A673 (cell line): ENCODE results near the gene ZSWIM8.

Source experiments
- CTCF ChIP-seq: fragments of 300-800, 200-600 bp; sonication (generic); conservative IDR thresholded peaks from 2 replicates; pipeline ENCODE4 v1.5.1; 2017; ENCODE audit warnings: low read depth, mild to moderate bottlenecking, antibody characterized with exemption, low read length, moderate library complexity, mixed read lengths
- EZH2 ChIP-seq: fragments of 200-600 bp; sonication (generic); IDR thresholded peaks from 2 replicates; pipeline ENCODE4 v1.6.1; 2017; ENCODE audit warnings: borderline replicate concordance, low read depth, mild to moderate bottlenecking, mixed read lengths, antibody characterized with exemption, low read length; ENCODE audit not compliant: poor library complexity, severe bottlenecking

GRCh38 chr10:73803680-73804286, 18.4 kb downstream of the ZSWIM8 start:
- TF ChIP-seq CTCF (no peak), EZH2 (no peak)
